H1 (cell line): ENCODE data around the gene TMX2. TPM values are rescaled to one million over a fixed set of nuclear protein-coding genes. Genes with fewer than 3 reads are reported as not detected.
"Not testable (repeated sequence)": the region's sequence is repeated elsewhere in the genome, so short reads cannot be mapped to it uniquely, and the experiment has no call there.

Source experiments
- CTCF ChIA-PET: fragments of 300-600 bp; sonication (Branson Sonifier 250); formaldehyde crosslinking; loops from one replicate; lab custom pipeline; 2021; ENCODE audit not compliant: partially characterized antibody; lab: Charles Lee
- POLR2A ChIA-PET: fragments of 300-600 bp; sonication (Branson Sonifier 250); formaldehyde crosslinking; loops from one replicate; lab custom pipeline; 2021; ENCODE audit warnings: inconsistent platforms; ENCODE audit not compliant: partially characterized antibody; lab: Charles Lee
- DNase-seq, 2 experiments: peaks; one replicate each; pipeline versions ENCODE4 v3.0.0 to v3.0.0-alpha.2; 2010 to 2022; ENCODE audit warnings: low spot score in 2 of 2, low read depth in 1 of 2, mixed read lengths in 1 of 2
- FAIRE-seq: peaks from 2 replicates; lab custom pipeline; 2011; peaks lifted over from hg19 to GRCh38; lab: Jason Lieb, UNC
- H2AFZ ChIP-seq: 2 replicates; pipeline ENCODE4 v1.8.1; 2012; ENCODE audit warnings: low read length, inconsistent platforms
- H2AK5ac ChIP-seq: 2 replicates; pipeline ENCODE4 v1.6.1; 2013; ENCODE audit warnings: low read depth, low read length
- H2BK120ac ChIP-seq: replicated peaks from 2 replicates; pipeline ENCODE3; 2013; ENCODE audit warnings: low read depth, low read length, inconsistent platforms
- H2BK12ac ChIP-seq: 2 replicates; pipeline ENCODE4 v1.6.1; 2013; ENCODE audit warnings: low read depth, low read length
- H2BK15ac ChIP-seq: 2 replicates; pipeline ENCODE4 v1.6.1; 2013; ENCODE audit warnings: low read length
- H2BK20ac ChIP-seq: 2 replicates; pipeline ENCODE4 v1.6.1; 2013; ENCODE audit warnings: low read length
- H2BK5ac ChIP-seq: 2 replicates; pipeline ENCODE4 v1.6.1; 2013; ENCODE audit warnings: low read depth, low read length
- H3K14ac ChIP-seq: 2 replicates; pipeline ENCODE4 v1.6.1; 2013; ENCODE audit warnings: inconsistent platforms; ENCODE audit not compliant: insufficient read length
- H3K18ac ChIP-seq: 2 replicates; pipeline ENCODE4 v1.6.1; 2013; ENCODE audit warnings: low read length; ENCODE audit errors: extremely low read depth
- H3K23ac ChIP-seq: 2 replicates; pipeline ENCODE4 v1.6.1; 2013; ENCODE audit warnings: inconsistent platforms; ENCODE audit not compliant: insufficient read length
- H3K23me2 ChIP-seq: 2 replicates; pipeline ENCODE4 v1.6.1; 2013; ENCODE audit warnings: low read depth, low read length
- H3K27ac ChIP-seq: 2 replicates; pipeline ENCODE4 v1.6.1; 2011; ENCODE audit warnings: low read depth, low read length, inconsistent platforms
- H3K27me3 ChIP-seq, 4 experiments: replicated peaks in 1 of 4; 1 replicate in 1 of 4; 2 replicates in 3 of 4; pipeline versions ENCODE4 v1.6.1 to v1.8.1; 2011 to 2013; ENCODE audit warnings: low read length in 3 of 4, mild to moderate bottlenecking in 3 of 4, inconsistent platforms in 2 of 4, mixed read lengths in 2 of 4, moderate library complexity in 1 of 4; ENCODE audit not compliant: control insufficient read depth in 3 of 4, insufficient read depth in 3 of 4; ENCODE audit errors: extremely low read depth in 1 of 4
- H3K36me3 ChIP-seq, 4 experiments: 2 replicates each; pipeline versions ENCODE4 v1.6.1 to v1.8.1; 2011 to 2013; ENCODE audit warnings: mild to moderate bottlenecking in 4 of 4, low read length in 3 of 4, moderate library complexity in 2 of 4, control low read depth in 1 of 4, inconsistent platforms in 1 of 4; ENCODE audit not compliant: insufficient read depth in 4 of 4, control insufficient read depth in 2 of 4
- H3K4ac ChIP-seq: replicated peaks from 2 replicates; pipeline ENCODE3; 2013; ENCODE audit warnings: low read length, low read depth, mixed read lengths, inconsistent platforms; ENCODE audit not compliant: insufficient read length
- H3K4me1 ChIP-seq, 4 experiments: replicated peaks in 1 of 4; 1 replicate in 1 of 4; 2 replicates in 3 of 4; pipeline versions ENCODE4 v1.6.1 to v1.8.1; 2011 to 2013; ENCODE audit warnings: low read length in 3 of 4, inconsistent platforms in 2 of 4, mixed read lengths in 1 of 4; ENCODE audit not compliant: insufficient read depth in 4 of 4, control insufficient read depth in 3 of 4
- H3K4me2 ChIP-seq, 2 experiments: 2 replicates each; pipeline versions ENCODE4 v1.6.1 to v1.8.1; 2011 to 2013; ENCODE audit warnings: low read depth in 2 of 2, low read length in 2 of 2, control low read depth in 1 of 2, inconsistent platforms in 1 of 2, mild to moderate bottlenecking in 1 of 2; ENCODE audit not compliant: insufficient read depth in 1 of 2
- H3K4me3 ChIP-seq, 4 experiments: fragments of 200-600, 300-600 bp in 1 of 4; sonication (generic), shearing (Covaris generic), sonication (Bioruptor Twin) in 1 of 4; 2 replicates each; pipeline versions ENCODE4 v1.5.1 to v1.8.1; 2011 to 2016; ENCODE audit warnings: low read length in 4 of 4, low read depth in 3 of 4, control low read depth in 2 of 4, inconsistent platforms in 2 of 4, mild to moderate bottlenecking in 2 of 4, mixed read lengths in 1 of 4, moderate library complexity in 1 of 4; ENCODE audit not compliant: insufficient read depth in 2 of 4; ENCODE audit errors: extremely low read depth in 1 of 4
- H3K56ac ChIP-seq: replicated peaks from 2 replicates; pipeline ENCODE3; 2013; ENCODE audit warnings: low read depth, mild to moderate bottlenecking, mixed read lengths, low read length, inconsistent platforms; ENCODE audit not compliant: insufficient read length
- H3K79me1 ChIP-seq: 2 replicates; pipeline ENCODE4 v1.6.1; 2013; ENCODE audit warnings: low read depth, low read length, control low read depth
- H3K79me2 ChIP-seq, 2 experiments: 2 replicates each; pipeline versions ENCODE4 v1.6.1 to v1.8.1; 2012 to 2013; ENCODE audit warnings: low read length in 2 of 2, mild to moderate bottlenecking in 2 of 2, inconsistent platforms in 1 of 2; ENCODE audit not compliant: insufficient read depth in 2 of 2, control insufficient read depth in 1 of 2
- H3K9ac ChIP-seq, 4 experiments: replicated peaks in 1 of 4; 1 replicate in 1 of 4; 2 replicates in 3 of 4; pipeline versions ENCODE4 v1.6.1 to v1.8.1; 2011 to 2013; ENCODE audit warnings: low read depth in 3 of 4, low read length in 3 of 4, control low read depth in 2 of 4, mild to moderate bottlenecking in 2 of 4, moderate library complexity in 2 of 4, inconsistent platforms in 1 of 4; ENCODE audit errors: extremely low read depth in 1 of 4
- H3K9me3 ChIP-seq, 2 experiments: 2 replicates each; pipeline versions ENCODE4 v1.6.1 to v1.8.1; 2012 to 2013; ENCODE audit warnings: mild to moderate bottlenecking in 2 of 2, moderate library complexity in 2 of 2, control low read depth in 1 of 2, inconsistent platforms in 1 of 2, low read depth in 1 of 2, low read length in 1 of 2, mixed read lengths in 1 of 2; ENCODE audit not compliant: insufficient read depth in 2 of 2
- H4K20me1 ChIP-seq, 2 experiments: replicated peaks in 1 of 2; 2 replicates each; pipeline versions ENCODE3 to v1.8.1; 2011 to 2013; ENCODE audit warnings: inconsistent platforms in 2 of 2, low read length in 2 of 2, mild to moderate bottlenecking in 1 of 2; ENCODE audit not compliant: insufficient read depth in 2 of 2, control insufficient read depth in 1 of 2
- H4K5ac ChIP-seq: 2 replicates; pipeline ENCODE4 v1.6.1; 2013; ENCODE audit warnings: low read length, low read depth, mixed read lengths, inconsistent platforms; ENCODE audit not compliant: insufficient read length
- H4K8ac ChIP-seq: 2 replicates; pipeline ENCODE4 v1.8.0; 2013; ENCODE audit warnings: mild to moderate bottlenecking, moderate library complexity, low read length, inconsistent platforms; ENCODE audit not compliant: insufficient read depth; ENCODE audit errors: extremely low read depth
- H4K91ac ChIP-seq: replicated peaks from 2 replicates; pipeline ENCODE3; 2013; ENCODE audit warnings: low read length, mixed read lengths, inconsistent platforms; ENCODE audit not compliant: insufficient read length
- WGBS, 2 experiments: shearing (Covaris generic) in 1 of 2; methylation state at CpG; one replicate each; pipeline versions ENCODE4 v1.1.6 to v1.1.7; 2013 to 2015; ENCODE audit warnings: low lambda C conversion rate in 2 of 2, mixed read lengths in 2 of 2, inconsistent platforms in 1 of 2, low coverage in 1 of 2, missing lambda C conversion rate in 1 of 2; ENCODE audit not compliant: insufficient replicate concordance in 2 of 2, insufficient coverage in 1 of 2, insufficient read length in 1 of 2; ENCODE audit errors: extremely low coverage in 1 of 2, missing lambda C conversion rate in 1 of 2; 5-methylcytosine and 5-hydroxymethylcytosine counted together
- polyA plus RNA-seq, 7 experiments: library from polyadenylated mRNA; depleted of rRNA in 3 of 7; stranded (reverse) in 5 of 7; unstranded in 2 of 7; fragments of >200 nt in 5 of 7; fragments of 200-250 nt in 2 of 7; gene quantifications; 1 replicate in 5 of 7; 2 replicates in 1 of 7; 4 replicates in 1 of 7; pipeline versions ENCODE4 v1.2.1 to v1.2.3, GENCODE V29; 2011 to 2013; ENCODE audit warnings: missing spikeins in 2 of 7, mixed read lengths in 2 of 7
- total RNA-seq: library from RNA; stranded (reverse); fragmentation: NEBNext Ultra II Directional; extraction: Animal tissue kit (Norgen Biotek cat#: 25700); gene quantifications from 2 replicates; pipeline ENCODE4 v1.2.1, GENCODE V29; 2021

TMX2 gene
- total and polyA plus RNA-seq, 2 of the 8 experiments (the other 6 are each of a cell fraction or from before 2014, with no cell fraction given): 70.4 to 100.0 TPM

- H3K4me3 ChIP-seq, H2BK5ac ChIP-seq, H3K23me2 ChIP-seq, H2BK12ac ChIP-seq, H4K8ac ChIP-seq, H2AFZ ChIP-seq, H4K20me1 ChIP-seq, H3K9ac ChIP-seq, H4K5ac ChIP-seq, H3K9me3 ChIP-seq, H2AK5ac ChIP-seq, H3K23ac ChIP-seq, H2BK120ac ChIP-seq, H2BK15ac ChIP-seq, H3K4me2 ChIP-seq, H3K4me1 ChIP-seq, DNase-seq, H4K91ac ChIP-seq, H2BK20ac ChIP-seq, H3K18ac ChIP-seq, H3K27me3 ChIP-seq, H3K4ac ChIP-seq, H3K79me2 ChIP-seq, H3K14ac ChIP-seq, H3K79me1 ChIP-seq, FAIRE-seq, H3K27ac ChIP-seq, H3K56ac ChIP-seq: not testable (repeated sequence)
- 96% methylated on average over 5 of the region's 5 CpGs; no CpG with 5 or more reads in 1 of the 2 experiments for WGBS, 2 experiments
- ChIA-PET POLR2A (interaction anchor here (0.6 kb wide), 1 partner anchor 26 kb away, joined by 3 read pairs; no protein-coding TSS in a partner anchor), CTCF (interaction anchor here (1.2 kb wide), 1 partner anchor 123 kb away, joined by 4 read pairs; the partner anchor contains the start of gene UBE2L6)
- peaks cover 9 to 73% (median 44%) of the 10 kb centered on the region in 4 experiments for H3K36me3 ChIP-seq
Measured at GRCh38 chr11:57690474-57690873, 21.9 kb upstream of the TMX2 start.
